H1 (cell line): ENCODE results near the gene RFTN2. TPM values are rescaled to one million over a fixed set of nuclear protein-coding genes. Genes with fewer than 3 reads are reported as not detected.

Experiments
- CHD7 ChIP-seq: fragments of 300-600 bp; sonication (generic); IDR thresholded peaks from 2 replicates; pipeline ENCODE4 v1.7.1; 2012; ENCODE audit warnings: low read length, moderate library complexity, mild to moderate bottlenecking, inconsistent platforms; ENCODE audit not compliant: insufficient replicate concordance
- CREB1 ChIP-seq: IDR thresholded peaks from 2 replicates; pipeline ENCODE4 v1.6.1; 2012; ENCODE audit warnings: inconsistent platforms
- GABPA ChIP-seq: IDR thresholded peaks from 2 replicates; pipeline ENCODE4 v1.6.1; 2011; ENCODE audit warnings: mild to moderate bottlenecking, low read length, moderate library complexity, borderline replicate concordance; ENCODE audit not compliant: insufficient read depth
- HDAC2 ChIP-seq, 2 experiments: fragments of 300-600 bp in 1 of 2; sonication (generic) in 1 of 2; IDR thresholded peaks; 2 replicates each; pipeline ENCODE4 v1.6.1; 2011 to 2012; ENCODE audit warnings: low read depth in 2 of 2, low read length in 2 of 2, mild to moderate bottlenecking in 2 of 2, moderate library complexity in 2 of 2, borderline replicate concordance in 1 of 2, inconsistent platforms in 1 of 2
- RAD21 ChIP-seq, 2 experiments: IDR thresholded peaks in 1 of 2; conservative IDR thresholded peaks in 1 of 2; 2 replicates each; pipeline ENCODE4 v1.6.1; 2011; ENCODE audit warnings: low read depth in 2 of 2, low read length in 2 of 2, improper control_type of control experiment in 1 of 2, inconsistent platforms in 1 of 2, mild to moderate bottlenecking in 1 of 2, moderate library complexity in 1 of 2
- RNF2 ChIP-seq: fragments of 200-900, 300-1000 bp; sonication (generic); IDR thresholded peaks from 2 replicates; pipeline ENCODE4 v1.7.1; 2016; ENCODE audit warnings: borderline replicate concordance, low read depth, mild to moderate bottlenecking, antibody characterized with exemption, low read length; ENCODE audit not compliant: poor library complexity, severe bottlenecking; ENCODE audit errors: missing control alignments
- polyA plus RNA-seq, 7 experiments: library from polyadenylated mRNA; depleted of rRNA in 3 of 7; stranded (reverse) in 5 of 7; unstranded in 2 of 7; fragments of >200 nt in 5 of 7; fragments of 200-250 nt in 2 of 7; gene quantifications; 1 replicate in 5 of 7; 2 replicates in 1 of 7; 4 replicates in 1 of 7; pipeline versions ENCODE4 v1.2.1 to v1.2.3, GENCODE V29; 2011 to 2013; ENCODE audit warnings: missing spikeins in 2 of 7, mixed read lengths in 2 of 7
- total RNA-seq: library from RNA; stranded (reverse); fragmentation: NEBNext Ultra II Directional; extraction: Animal tissue kit (Norgen Biotek cat#: 25700); gene quantifications from 2 replicates; pipeline ENCODE4 v1.2.1, GENCODE V29; 2021

The RFTN2 gene
- total and polyA plus RNA-seq, 2 of the 8 experiments (the other 6 are each of a cell fraction or from before 2014, with no cell fraction given): 2.3 to 2.4 TPM

DNA sequence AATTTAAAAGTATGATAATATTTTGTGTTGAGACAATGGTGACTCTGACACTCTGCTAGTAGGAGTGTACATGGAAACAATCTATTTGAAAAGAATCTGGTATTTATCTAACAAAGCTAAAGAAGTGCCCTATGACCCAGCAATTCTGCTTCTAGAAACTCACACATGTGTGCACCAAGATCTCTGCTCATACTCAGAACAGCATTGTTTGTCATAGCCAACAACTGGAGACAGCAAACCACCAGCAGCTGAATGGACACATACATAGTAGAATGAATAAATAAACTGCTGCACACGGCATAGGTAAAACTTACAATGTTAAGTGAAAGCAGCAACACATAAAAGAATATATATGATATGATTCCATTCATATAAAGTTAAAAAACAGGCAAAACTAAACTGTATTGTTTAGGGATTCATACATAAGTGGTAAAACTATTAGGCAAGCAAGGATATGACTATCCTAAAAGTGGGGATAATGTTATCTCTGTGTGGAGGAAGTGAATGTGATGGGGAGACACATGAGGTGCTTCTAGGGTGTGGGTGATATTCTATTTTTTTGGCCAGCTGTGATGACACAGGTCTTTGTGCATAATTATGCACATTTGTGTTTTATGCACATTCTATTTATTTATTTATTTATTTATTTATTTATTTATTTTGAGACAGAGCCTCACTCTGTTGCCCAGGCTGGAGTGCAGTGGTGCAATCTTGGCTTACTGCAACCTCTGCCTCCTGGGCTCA is 71.1 kb downstream of the RFTN2 start (continued):
- no peak for TF ChIP-seq CHD7
- TF ChIP-seq HDAC2 (IDR thresholded peaks at IDR 0.05; ENCODE audit: borderline replicate concordance in 1 of 2, low read depth in 2 of 2, low read length in 2 of 2): no peak
- no peak for TF ChIP-seq RAD21 (IDR thresholded peaks at IDR 0.05 in 1 of 2, conservative IDR thresholded peaks at IDR 0.05 in 1 of 2; ENCODE audit: low read depth in 2 of 2, low read length in 2 of 2)
- no peak for TF ChIP-seq RNF2
- no peak for TF ChIP-seq CREB1
- no peak for TF ChIP-seq GABPA
